Muscle of arm (tissue), 12 donors: ENCODE results near the gene IFNAR1. TPM values are rescaled to one million over a fixed set of nuclear protein-coding genes. Genes with fewer than 3 reads are reported as not detected.
"Not testable (repeated sequence)": the region's sequence is repeated elsewhere in the genome, so short reads cannot be mapped to it uniquely, and the experiment has no call there.

ENCODE experiments used
- DNase-seq: peaks from one replicate; pipeline ENCODE4 v3.0.0-alpha.2; 2013
- polyA plus RNA-seq, 12 donors: library from polyadenylated mRNA; unstranded; fragments of 120-200 nt; gene quantifications; one replicate each; pipeline ENCODE4 v1.2.1, GENCODE V29; 2013; ENCODE audit not compliant: insufficient read length in 12 of 12

Gene IFNAR1
- polyA plus RNA-seq, 12 donors: 15.3 to 29.6 (median 25.7) TPM; not detected in 1

DNA sequence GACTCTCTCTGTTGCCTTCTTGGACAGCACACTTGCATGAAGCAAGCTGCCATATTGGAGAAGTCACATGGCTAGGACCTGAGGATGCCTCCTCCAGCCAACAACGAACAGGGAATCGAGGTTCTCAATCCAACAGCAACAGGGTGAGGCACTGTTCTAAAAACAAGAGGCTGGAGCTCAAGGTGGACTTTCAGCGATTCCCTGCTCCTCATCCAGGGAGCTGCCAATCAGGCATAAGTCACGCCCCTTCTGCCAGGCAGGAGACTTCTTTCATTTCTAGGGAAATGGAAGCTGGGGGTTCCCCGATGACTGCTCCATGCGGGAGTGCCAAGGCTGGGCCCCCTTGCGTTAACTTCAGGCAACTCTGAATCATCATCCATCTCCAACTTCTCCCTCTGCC is 22.7 kb upstream of the IFNAR1 start:
- DNase-seq: no peak

DNA sequence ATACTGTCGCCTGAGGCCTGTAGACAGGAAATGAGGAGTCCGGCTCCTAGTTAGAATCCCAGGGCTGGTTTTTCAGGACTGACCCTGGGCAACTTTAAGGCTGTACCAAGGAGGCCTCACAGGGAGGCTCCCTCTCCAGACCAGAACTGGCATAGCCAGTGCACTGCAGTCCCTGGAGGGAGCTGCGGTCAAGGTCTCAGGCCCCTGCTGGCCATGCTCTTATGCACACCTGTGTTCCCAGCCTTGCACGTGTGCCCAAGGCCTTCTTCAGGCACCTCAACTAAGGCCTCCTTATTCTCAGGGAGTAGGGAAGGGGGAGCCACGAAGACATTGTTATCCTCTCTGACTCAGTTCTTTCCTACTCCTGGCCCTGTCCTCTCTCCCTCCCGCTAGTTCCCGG is 22.0 kb upstream of the IFNAR1 start:
- no peak for DNase-seq

DNA sequence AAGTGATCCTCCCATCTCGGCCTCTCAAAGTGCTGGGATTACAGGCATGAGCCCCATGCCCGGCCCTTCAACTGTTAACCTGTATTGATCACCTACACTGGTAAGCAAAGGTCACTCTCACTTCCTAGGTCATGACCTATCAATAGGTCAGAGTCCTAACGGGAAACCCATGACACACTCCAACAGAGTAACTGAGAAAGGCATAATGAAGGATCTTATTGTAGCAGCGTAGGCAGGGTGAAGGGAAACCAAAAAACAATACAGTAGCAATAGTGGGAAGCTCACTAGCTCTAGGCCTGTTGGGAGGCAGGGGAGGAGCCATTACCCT is 19.5 kb upstream of the IFNAR1 start:
- DNase-seq: no peak

DNA sequence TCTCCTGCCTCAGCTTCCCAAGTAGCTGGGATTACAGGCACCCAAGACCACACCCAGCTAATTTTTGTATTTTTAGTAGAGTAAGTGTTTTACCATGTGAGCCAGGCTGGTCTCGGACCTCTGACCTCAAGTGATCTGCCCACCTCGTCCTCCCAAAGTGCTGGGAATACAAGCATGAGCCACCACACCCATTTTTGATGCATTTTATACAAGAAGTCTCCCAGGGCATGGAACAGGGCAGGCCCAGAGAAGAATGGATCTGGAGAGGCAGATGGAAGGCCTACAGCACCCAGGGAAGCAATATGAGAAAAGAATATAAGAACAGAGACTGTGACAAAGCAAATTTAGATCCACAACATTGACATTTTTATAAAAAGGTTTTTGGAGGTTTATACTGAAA is 18.8 kb upstream of the IFNAR1 start:
- no peak for DNase-seq

DNA sequence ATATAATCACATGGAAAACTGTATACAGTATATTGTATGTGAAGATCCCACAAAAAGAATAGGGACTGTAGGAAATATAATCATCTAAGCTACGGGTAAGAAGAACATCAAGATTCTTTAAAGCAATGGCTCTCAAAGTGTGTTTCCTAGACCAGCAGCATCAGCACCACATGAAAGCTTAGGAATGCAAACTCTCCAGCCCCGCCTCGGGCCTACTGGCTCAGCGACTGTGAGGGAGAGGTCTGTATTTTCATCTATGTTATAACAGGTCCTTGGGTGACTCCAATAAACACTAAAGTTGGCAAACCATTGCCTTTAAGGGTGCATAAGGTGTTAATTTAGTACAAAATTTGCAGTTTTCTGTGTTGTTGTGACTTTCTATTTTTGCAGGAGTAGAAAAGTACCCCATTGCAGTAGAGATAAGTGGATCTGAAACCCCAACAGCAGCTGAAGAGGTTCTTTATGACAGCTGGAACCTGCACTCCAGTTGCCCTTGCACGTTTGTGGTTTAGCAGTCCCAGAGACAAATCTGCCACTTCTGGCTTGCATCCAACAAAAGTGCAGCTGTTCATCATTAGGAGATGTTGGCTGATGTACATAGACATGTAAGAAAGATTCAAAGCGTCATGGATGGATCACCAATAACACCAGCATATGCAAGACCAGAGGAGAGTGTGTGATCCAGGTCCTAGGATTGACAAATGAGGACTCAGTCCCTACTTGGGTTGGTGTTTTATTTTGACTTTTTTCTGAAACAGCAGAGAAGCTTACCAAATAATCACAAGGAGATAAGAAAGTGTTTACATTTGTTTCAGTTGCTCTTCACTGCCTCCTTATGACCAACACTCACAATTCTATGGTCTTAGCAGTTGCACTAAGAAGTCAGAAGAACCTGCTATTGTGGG is 15.9 kb upstream of the IFNAR1 start:
- DNase-seq: peak; percentile 57

DNA sequence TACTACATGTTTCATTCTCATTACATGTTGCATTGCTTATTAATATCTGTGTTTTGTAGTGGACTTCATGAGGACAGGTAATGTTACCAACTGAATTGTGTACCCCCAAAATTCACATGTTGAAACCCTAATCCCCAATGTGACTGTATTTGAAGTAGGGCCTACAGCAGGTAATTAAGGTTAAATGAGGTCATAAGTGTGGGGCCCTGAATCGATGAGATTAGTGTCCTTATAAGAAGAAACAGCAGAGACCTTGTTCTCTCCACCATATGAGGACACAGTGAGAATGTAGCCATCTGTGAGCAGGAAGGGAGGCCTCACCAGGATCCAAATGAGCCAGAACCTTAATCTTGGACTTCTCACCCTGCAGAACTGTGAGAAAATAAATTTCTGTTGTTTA is 15.0 kb upstream of the IFNAR1 start:
- no peak for DNase-seq

DNA sequence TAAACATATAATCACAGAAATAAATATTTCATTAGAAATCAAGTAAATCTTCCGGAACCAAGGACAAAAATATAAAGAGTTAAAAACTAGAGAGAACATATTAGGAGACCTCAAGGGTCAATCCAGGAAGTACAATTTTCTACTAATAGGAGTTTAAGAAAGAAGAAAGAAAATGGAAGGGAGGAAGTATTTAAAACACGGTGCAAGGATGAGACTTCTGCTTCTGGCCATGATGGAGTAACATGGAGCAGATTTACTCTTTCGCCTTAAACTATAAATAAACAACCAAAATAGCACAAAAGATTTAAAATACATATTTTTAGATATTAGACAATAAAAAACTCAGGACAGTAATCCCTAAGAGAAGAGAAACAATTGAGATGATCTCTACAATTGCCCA is 12.6 kb upstream of the IFNAR1 start:
- DNase-seq: no peak

DNA sequence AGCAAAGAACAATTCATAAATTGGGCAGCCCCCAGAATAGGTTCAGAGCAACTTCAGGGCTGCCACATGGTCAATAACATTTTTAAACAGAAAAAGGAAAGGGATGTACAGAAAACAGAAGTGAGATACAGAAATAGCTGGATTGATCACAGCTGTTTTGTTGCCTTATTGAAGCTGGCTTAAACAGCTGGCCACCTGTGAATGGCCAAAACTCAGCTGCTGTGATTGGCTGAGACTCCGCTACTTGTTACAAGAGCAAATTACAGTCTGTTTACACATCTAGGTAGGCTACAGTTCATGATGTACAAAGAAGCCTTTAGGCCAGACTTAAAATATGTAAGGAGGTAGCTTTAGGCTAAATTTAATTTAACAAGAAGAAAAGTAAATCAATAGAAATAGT is 11.6 kb upstream of the IFNAR1 start:
- DNase-seq: no peak

DNA sequence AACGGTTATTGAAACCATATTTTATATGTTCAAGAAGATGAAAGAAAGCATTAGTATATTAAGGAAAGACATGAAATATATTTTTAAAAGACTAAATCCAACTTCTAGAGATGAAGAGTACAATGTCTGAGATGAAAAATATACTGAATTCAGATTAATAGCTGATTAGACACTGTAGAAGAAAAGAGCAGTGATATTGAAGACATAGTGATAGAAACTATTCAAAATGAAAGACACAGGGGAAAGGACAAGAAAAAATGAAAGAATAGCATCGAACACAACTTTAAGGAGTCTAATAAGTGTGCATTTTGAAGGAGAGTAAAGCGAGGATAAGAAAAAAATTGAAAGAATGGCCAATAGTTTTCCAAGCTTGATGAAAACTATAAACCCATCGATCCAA is 11.2 kb upstream of the IFNAR1 start:
- DNase-seq: no peak

DNA sequence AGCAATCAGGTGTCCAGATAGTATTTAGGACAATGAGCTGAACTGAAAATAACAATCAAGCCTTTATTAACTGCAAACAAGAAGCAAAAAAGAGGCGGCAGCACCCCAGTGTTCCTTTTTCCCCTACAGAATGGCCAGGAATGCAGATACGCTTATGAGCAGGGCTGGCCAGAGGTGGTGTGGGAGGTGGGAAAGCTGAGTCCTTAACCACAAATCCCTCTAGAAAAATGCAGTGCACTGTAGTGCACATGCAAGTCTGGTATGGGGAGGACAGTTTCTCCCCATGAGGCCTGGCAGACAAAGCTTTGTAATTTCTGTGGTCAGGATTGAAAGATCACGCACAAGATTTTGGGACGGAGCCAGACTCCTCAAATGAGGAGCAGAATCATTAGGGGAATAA is 10.7 kb upstream of the IFNAR1 start:
- no peak for DNase-seq

DNA sequence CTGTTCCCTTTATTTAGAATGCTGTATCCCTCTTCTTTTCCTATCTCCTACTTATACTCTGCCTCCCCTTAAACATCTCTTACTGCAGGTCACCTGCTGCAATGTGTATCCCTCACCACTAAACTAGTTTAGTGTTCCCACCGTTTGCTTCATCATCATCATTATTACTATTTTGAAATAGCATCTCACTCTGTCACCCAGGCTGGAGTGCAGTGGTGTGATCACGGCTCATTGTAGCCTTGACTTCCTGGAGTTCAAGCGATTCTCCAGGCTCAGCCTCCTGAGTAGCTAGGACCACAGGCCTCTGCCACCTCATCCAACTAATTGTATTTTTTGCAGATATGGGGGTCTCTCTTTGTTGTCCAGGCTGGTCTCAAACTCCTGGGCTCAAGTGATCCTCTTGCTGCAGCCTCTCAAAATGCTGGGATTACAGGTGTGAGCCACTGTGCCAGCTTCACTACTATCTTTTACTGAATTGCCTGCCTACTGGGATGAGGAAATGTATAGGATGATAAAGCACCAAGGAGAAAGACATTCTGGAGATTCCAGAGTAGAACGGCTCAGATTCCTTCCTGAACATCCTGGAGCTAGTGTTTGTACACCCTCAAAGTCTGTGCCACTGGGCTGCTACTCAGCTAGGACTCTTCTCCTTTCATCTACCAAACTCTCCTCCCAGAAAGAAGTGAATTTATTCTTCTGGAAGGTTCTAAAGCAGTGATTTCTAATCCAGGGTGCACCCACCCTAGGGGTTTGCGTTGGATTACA is 8.6 kb upstream of the IFNAR1 start:
- no peak for DNase-seq

DNA sequence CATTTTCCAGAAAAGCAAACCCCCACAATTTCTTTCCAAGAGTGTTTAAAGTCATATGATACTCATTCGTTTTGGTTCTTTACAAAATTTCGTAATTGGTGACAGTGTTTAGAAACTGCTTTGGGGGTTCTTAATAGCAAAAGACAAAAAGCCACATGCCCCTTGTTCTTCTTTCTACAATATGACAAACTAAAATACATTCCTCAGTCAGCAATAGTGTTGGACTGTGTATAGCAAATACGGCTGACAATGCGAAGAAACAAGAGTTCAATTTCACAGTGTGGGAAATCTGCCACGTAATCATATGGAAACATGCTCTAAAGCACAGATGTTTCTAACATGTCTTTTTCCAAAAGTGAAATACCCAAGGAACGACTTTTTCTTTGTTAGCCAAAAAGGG is 7.6 kb upstream of the IFNAR1 start:
- peak; percentile 88 for DNase-seq

DNA sequence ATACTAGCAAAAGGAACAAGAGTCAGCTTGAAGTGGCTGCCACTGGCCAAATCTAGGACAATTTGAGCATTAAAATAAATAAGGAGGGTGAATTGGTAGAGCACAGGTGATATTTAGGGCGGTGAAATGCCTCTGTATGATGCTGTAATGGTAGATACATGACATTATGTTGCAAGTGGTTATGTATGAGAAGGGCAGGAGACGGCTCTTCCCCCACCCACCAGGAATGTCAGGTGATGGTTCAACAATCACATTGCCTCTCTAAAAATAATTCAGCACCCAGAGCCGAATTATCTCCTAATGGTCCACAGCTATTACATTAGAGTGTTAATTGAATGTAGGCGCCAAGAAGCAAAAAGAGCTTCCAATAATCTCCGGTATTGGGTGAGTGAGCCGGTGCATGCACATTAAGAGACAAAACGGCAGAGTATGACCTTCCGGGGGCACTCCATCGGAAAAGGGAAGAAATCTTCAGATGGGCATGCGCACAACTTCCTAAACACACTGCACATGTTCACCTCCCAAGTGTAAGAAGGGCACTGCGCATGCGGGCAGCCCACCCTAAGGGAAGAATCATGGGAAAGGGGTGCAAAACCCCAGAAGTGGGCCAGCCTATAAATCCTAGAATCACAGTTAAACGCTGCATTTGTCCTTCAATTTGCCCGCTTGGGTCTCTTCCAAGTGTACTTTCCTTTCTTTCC is 6.8 kb upstream of the IFNAR1 start:
- no peak for DNase-seq

DNA sequence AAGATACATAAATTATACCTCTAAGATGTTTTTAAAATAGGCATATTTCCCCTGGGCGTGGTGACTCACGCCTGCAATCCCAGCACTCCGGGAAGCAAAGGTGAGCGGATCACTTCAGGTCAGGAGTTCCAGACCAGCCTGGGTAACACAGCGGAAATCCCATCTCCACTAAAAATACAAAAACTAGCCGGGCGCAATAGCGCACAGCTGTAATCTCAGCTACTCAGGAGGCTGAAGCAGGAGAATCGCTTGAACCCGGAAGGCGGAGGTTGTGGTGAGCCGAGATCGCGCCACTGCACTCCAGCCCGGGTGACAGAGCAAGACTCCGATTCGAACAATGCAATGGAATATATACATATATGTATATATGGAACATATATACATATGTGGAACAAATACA is 3.8 kb upstream of the IFNAR1 start:
- DNase-seq: not testable (repeated sequence)

DNA sequence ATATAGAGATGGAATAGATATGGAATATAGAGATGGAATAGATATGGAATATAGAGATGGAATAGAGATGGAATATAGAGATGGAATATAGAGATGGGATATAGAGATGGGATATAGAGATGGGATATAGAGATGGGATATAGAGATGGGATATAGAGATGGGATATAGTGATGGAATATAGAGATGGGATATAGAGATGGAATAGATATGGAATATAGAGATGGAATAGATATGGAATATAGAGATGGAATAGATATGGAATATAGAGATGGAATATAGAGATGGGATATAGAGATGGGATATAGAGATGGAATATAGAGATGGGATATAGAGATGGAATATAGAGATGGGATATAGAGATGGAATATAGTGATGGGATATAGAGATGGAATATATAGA is 1.2 kb upstream of the IFNAR1 start:
- not testable (repeated sequence) for DNase-seq

DNA sequence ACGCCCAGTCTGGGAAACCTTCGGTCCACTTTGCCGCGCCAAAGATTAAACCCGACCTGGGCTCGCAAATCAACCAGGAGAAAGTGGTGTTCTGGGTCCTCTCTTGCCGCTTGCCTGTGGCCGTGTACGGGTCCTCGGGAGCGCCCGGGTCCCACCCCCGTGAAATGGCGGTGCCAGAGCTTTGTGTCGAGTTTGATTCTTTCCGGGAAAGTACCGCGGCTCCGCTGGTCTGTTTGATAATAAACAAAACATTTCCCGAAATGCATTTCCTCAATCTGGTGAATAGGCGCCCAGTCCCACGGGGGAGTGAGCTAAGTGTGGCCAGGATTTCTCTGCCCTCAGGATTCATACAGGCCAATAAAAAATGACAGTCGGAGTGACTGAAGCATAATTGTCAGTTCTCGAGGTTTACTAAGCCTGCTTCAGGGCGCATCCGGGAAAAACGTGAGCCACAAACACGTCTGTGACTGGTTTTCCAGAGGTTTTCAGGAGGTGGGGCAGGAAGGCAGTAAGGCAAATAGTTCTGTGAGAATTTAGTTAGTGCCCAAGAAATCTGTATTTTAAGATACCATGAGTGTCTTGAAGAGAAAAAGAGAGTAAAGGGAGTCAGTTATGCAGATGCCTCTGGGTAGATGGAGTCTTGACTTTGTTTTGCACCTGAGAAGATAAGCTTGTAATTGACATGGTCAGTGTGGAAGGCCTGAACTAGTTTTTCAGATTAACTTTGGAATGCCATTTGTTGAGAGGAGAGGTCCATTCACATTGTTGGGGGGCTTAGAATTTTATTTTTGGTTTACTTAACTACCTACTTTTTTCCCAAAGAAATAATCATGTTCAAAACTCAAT is 675 bp downstream of the IFNAR1 start:
- peak; percentile 68 for DNase-seq

DNA sequence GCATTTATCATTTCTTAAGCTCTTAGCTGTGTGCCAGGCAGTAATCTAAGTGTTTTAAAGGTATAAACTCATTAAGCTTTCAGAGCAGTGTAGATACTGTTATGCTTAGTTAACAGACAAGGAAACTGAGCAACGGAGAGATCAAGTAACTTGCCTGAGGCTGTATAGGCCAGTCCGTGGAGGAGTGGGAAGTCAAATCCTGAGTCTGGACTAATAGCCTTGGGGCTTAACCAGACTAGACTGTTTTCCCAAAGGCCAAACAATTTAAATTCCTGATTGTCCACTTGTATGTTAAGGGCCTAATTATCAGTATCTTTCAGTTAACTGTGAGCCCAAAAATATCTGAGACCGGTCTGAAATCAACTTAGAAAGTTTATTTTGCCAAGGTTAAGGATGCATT is 2.6 kb downstream of the IFNAR1 start:
- DNase-seq: no peak

DNA sequence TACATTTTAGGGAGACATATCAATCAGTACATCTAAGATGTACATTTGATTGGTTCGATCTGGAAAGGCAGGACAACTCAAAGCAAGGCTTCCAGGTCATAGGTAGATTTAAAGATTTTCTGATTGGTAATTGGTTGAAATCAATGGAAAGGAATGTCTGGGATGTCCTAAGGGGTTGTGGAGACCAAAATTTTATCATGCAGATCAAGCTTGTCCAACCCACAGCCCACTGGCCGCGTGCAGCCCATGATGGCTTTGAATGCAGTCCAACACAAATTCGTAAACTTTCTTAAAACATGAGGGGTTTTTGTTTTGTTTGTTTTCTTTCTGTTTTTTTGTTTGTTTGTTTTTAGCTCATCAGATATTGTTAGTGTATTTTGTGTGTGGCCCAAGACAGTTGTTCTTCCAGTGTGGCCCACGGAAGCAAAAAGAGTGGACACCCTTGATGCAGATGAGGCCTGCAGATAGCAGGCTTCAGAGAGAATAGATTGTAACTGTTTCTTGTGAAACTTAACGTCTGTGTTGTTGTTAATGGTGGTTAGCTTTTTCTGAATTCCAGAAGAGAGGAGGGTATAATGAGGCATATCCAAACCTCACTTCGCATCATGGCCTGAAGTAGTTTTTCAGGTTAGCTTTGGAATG is 3.1 kb downstream of the IFNAR1 start:
- DNase-seq: no peak

DNA sequence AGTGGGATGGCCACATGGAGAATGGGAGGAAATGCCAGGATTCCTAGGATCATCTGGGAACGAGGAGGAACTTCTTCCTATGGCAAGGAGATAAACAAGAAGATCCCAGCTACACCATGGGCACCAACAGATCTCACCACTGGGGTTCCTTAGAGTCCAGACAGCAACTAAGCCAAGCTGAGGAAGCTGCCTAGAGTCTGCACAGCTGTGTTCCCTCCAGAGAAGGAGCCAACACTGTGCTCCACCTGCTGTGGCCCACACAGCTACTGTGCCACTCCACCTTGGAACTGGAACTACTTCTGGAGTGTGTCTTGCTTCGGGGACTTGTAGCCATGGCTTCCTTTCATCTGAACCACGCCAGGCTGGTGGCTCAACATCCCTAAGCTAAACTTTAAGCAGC is 6.0 kb downstream of the IFNAR1 start:
- no peak for DNase-seq

DNA sequence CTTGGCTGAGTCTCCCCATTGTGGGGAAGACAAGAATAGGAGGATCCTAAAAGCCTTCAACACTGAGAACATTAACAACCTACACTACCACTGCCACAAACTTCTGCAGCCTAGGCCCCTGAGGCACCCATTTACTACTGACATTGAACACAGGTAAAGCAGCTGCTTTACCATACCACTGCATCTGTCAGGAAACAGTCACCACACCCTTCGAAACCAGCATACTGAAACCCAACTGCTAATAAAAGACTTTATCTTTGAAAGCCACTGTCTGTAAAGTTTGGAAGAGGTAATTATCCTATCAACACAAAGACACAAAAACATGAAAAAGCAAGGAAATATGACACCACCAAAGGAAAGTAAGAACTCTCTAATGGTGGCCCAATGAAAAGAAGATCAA is 7.4 kb downstream of the IFNAR1 start:
- DNase-seq: no peak

DNA sequence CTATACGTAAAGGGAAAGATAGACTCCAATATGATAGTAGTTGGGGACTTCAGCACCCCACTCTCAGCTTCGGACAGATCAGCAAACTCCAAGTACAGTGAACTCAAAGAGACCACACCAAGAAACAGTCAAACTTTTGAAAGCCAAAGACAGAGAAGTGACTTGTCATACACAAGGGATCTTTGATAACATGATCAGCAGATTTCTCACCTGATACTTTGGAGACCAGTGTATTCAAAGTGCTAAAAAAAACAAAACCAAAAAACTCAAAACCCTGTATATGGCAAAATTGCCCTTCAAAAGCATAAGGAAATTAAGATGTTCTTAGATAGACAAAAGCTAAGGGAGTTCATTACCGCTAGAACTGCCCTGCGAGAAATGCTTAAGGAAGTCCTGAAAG is 9.4 kb downstream of the IFNAR1 start:
- no peak for DNase-seq
